DMS114 treated with DMSO at 0.1 percent for 48 hours (cell line): Measurements from ENCODE around the gene SLC22A1.
"Not testable (repeated sequence)": the region's sequence is repeated elsewhere in the genome, so short reads cannot be mapped to it uniquely, and the experiment has no call there.

Source experiments
- DNase-seq: peaks from one replicate; lab custom pipeline; 2025; ENCODE audit not compliant: unreplicated experiment; lab: John Stamatoyannopoulos, UW

Gene SLC22A1

DNA sequence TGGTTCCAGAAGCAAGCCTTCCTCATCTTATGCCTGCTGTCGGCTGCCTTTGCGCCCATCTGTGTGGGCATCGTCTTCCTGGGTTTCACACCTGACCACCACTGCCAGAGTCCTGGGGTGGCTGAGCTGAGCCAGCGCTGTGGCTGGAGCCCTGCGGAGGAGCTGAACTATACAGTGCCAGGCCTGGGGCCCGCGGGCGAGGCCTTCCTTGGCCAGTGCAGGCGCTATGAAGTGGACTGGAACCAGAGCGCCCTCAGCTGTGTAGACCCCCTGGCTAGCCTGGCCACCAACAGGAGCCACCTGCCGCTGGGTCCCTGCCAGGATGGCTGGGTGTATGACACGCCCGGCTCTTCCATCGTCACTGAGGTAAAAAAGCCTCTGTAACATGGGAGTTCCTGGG is 366 bp downstream of the SLC22A1 start:
- DNase-seq: no peak

DNA sequence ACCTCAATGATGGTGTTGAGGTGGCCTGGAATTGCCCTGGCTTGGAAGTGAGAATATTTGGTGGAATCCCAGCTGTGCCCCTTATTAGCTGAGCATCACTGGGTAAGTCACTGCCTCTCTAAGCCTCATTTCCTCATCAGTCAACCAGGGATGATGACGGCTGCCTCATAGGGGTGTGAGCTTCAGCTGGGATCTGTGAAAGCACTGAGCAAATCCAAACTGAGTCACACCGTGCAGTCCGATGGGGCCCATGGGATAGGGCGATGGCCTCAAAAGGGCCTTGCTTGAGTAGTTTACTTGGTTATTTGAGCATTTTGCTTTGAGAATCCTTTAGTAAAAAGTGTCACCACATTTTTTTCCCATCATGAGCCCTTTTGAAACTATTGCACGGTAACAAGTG is 1.1 kb downstream of the SLC22A1 start:
- no peak for DNase-seq

DNA sequence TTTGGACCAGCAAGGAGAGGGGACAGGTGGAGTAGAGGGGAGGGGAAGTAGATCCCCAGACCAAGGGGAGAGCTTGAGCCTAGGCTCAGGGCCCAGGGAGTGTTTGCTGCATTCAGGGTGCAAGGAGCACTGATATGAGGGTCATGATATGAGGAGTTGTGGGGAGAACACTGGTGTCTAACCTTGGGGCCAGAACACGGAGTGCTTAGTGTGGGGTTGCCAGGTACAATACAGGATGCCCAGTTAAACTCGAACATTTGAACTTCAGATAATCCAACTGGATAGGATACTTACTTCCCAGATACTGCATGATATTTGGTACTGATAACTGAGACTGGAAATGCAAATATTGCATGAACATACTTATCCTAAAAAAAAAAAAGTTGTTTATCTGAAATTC is 2.4 kb downstream of the SLC22A1 start:
- no peak for DNase-seq

DNA sequence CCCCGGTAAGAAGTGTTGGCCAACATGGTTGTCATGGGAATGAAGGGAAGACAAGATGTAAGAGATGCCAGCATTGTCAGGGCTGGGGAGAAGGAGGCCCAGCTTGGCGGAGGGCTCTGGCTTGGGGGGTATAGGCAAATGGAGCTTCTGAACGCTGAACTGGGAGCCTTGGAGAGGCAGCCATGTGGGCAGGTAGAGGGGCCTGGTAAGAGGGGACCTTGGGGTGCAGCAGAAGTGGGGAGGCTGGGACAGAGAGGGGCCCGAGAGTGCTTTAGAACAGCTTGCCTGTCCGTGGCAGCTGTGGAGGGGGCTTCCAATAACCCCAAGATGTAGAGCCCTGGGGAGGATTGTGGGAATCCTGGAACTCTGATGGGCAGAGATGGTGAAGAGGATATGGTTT is 3.0 kb downstream of the SLC22A1 start:
- DNase-seq: no peak

DNA sequence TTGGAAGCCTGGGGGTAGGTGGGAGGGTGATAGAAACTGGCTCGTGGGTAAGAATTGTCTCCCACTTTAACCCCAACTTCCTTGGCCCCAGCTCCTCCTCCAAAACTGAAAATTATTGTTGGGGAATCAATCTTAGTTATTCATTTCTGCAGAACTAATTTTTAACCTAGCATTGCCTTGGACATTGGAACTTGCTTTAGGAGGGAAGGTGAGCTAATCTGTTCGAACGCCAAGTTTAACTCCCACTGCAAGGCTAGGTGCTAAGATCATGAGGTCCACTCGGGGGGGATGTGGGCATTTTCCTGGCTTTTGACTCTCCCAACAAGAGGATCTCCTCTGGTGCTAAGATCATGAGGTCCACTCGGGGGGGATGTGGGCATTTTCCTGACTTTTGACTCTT is 3.5 kb downstream of the SLC22A1 start:
- not testable (repeated sequence) for DNase-seq

DNA sequence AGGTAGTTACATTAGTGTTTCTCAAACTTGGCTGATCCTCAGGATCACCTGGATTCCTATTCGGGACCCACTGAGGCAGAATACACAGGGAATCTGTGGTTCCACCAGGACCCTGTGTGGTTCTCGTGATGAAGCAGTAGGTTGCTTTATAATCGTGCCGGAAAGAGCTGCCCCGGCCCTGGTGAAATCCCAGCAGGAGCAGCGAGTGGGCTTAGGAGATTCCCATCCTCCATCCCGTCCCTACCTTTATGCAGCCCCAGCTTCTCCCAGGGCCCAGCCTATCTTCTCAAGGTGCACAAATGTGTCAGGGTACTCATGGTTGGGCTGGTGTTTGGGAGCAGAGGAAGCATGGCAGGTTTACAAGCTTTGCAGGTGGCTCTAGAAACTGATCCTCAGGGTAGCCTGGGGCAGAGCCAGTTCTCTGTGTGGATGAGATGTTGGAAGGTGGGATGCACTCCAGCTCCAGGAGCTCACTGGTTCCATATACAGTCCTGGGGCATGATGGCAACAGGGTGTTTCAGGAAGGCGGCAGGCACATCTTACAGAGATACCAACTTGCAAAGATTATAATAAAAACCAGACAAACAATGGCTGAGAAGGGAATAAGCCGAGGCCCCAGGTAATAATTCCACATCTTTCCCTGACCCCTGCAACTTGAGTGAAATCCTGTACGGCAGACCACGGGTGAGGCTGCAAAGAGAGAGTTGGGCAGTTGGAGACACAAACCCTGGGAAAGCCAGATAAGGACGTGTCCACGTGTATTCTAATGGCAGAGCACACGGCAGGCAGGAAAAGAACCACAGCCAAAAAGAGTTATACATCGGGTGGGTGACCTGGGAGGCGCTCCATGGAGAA is 5.9 kb downstream of the SLC22A1 start:
- no peak for DNase-seq

DNA sequence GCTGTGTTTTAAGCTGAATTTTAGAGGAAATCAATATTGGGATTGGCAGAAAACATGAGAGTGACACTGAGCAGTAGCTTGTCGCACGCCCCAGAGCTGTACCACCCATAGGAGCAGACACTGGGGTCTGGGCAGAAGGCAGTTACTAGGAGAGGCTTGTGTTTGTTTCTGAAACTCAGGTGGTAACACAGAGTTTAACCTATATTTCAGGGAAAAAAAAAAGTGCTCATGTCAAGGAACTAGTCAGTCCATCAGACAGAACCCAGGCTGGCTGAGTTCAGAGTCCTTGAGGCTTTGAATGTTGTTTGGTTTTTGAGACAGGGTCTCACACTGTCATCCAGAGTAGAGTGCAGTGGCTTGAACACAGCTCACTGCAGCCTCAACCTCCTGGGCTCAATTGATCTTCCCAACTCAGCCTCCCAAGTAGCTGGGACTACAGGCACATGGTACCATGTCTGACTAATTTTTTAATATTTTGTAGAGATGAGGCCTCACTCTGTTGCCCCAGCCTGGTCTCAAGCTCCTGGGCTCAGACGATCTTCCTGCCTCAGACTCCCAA is 6.6 kb downstream of the SLC22A1 start:
- DNase-seq: no peak

DNA sequence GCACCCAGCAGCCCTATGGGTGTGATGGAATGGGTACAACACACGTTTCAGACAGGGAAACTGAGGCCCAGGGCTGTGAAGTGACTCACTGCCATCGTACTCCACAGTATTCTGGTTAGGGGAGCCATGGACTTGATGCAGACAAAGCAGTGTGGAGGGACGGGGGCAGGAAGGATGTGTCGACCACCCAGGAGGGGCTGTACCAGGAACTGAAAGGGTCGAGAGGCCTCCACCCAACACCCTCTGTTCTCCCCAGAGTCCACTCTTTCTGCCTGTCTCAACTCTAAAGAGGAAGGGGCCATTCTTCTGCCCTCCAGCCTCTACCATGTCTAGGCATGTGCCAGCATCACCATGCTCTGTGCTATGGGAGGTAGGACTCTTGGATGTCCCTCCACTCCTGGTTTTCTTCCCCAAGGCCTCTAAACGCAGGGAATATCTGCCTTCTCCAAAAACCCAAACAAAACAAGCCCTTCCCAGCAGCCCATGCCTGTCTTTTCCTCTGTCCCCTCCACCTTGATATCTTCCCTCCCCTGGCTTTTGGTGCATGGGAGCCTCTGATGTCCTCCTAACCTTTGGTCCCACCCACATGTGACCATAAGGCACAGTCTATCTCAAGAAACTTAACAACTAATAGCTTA is 7.4 kb downstream of the SLC22A1 start:
- DNase-seq: no peak

DNA sequence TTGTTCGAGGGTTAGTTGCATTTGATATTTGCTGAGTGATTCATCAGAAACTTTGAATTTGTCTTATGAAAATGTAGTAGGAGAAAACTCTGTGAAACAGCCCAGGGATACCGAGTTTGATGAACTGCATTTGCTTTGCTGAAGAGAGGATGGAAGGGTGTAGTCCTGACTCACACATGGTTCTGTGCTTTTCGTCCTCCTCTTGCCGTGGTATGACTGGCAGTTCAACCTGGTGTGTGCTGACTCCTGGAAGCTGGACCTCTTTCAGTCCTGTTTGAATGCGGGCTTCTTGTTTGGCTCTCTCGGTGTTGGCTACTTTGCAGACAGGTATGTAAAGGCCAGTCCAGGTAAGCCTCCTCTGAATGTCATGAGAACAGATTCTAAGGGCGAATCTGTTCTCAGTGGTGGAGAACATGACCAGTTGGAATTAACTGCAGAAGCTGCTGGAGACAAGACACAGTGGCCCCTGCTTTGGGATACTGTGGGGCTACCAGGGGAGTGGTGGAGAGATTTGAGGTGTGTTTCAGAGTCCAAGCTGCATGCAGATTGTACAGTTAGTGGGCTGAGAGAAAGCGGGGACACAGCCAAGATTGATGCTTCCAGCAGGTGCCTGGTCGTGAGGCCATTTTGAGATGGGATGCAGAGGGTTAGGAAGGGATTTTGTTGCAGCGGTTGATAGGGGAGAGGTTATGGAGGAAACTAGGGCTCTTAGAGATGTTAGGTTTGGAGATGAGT is 8.4 kb downstream of the SLC22A1 start:
- no peak for DNase-seq

DNA sequence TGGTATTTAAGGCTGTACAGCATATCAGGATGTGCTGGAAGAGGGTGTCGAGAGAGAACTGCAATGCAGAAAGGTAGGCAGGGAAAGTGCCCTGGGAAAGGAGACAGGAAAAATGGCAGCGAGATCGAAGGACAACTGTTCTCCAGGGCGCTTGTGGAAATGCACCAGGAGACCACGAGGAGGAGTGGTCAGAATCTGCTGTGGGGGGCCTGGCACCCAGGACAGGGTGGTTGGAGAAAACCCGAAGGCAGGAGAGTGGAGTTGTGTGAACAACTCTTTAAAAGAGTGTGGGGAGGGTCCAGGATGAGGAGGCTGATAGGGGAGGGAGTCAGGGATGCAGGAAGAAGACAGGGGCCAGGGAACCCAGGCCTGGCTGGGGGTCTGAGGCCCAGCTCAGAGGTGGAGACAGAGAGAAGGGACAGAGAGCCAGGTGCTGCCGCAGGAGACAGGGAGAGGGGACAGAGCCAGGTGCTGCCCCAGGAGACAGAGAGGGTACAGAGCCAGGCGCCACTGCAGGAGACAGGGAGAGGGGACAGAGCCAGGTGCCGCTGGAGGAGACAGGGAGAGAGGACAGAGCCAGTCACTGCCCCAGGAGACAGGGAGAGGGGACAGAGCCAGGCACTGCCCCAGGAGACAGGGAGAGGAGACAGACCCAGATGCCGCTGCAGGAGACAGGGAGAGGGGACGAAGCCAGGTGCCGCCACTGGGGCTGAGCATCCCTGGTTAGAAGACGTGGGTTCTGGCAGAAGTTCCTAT is 9.3 kb downstream of the SLC22A1 start:
- no peak for DNase-seq

DNA sequence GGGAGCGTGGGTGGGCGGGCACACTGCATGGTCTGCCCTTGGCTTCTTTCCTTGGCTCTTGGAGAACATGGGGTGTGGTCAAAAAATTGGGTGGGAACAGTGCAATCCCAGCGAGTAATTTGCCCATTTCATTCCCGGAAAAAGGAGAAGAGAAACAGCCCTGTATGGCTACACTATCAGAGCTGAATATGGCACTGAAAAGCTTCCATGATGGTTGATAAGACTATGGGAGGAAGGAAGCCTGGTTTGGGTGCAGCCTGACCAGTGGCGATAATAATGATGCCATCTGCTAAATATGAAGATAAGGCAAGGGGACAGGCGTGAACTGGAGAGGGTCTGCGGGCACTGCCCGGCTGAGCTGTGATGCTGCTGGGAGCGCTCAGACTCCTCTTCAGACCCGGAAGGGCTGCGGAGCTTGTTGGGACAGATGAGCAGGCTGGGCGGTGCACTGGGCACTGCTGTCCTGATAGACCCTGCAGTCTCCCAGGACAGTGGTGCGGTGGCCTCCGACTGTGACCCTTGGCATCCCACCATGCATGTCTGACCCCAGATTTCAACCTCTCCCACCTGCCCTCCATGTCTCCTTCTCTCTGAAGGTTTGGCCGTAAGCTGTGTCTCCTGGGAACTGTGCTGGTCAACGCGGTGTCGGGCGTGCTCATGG is 10.2 kb downstream of the SLC22A1 start:
- DNase-seq: no peak

DNA sequence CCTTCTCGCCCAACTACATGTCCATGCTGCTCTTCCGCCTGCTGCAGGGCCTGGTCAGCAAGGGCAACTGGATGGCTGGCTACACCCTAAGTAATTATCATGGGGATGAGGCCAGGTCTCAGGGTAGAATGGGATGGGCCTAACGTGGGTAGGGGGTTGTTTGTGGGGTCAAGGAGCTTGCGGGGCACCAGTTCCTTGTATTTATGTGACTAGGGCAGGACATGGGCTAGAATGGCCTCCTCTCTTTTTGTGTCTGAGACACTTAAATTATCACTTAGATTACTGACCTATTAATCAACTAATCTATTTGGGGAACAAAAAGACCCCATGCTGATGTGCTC is 10.7 kb downstream of the SLC22A1 start:
- DNase-seq: no peak

DNA sequence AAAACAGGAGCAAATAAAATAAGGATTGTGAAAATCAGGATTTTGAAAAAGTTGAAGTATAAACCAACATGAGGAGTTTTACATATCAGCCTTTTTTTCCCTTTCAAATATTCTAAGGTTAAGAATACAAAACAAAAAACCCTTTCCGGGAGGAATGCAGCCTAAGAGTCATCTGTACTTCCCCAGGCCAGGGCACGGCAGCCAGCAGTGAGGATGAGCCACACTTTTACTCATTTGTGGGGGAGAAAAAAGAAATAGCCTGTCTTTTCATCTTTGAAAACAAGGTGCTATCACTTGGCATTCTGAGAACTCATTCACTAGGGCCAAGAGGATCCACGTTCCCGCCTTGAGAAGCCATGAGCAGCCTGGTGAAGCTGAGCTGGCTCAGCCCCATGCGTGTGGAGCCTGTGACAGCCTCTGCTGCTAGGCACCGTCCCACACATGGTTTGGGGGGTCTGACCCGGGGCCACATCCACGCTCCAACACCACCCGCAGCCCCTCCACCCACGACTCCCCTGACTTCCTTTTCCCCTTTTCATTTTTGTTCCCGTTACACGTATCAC is 11.2 kb downstream of the SLC22A1 start:
- no peak for DNase-seq

DNA sequence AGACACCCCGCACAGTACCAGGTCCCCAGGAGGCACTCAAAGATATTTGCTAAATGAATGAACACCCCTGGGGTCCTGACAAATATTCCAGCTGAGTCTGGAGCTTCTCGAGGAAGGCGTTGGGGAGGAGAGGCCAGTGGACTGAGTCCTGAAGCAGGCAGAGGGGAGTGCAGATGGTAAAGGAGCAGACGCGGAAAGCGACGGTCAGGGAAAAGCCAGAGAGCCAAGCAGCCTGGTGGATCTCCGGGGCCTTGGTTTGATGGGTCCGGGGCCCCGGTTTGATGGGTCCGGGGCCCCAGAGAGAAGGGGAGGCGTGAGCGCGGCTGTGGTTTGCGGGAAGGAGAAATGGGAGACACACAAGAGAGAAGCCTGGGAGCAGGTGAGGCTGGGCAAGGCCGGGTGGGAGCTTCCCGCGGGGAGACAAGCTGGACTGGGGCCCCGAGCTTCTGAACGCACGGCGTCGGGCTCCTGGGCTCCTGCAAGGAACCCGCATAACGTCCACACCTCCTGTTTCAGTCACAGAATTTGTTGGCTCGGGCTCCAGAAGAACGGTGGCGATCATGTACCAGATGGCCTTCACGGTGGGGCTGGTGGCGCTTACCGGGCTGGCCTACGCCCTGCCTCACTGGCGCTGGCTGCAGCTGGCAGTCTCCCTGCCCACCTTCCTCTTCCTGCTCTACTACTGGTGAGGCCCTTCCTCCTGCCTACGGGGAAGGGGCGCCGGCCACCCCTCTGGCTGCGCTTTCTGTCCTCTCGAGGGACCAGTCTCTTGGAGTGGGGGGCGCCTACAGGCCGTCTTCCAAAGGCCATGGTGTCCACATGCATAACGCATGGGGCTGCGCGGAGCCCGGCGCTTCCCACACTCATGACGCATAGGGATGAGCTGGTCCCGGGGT is 12.1 kb downstream of the SLC22A1 start:
- DNase-seq: no peak

DNA sequence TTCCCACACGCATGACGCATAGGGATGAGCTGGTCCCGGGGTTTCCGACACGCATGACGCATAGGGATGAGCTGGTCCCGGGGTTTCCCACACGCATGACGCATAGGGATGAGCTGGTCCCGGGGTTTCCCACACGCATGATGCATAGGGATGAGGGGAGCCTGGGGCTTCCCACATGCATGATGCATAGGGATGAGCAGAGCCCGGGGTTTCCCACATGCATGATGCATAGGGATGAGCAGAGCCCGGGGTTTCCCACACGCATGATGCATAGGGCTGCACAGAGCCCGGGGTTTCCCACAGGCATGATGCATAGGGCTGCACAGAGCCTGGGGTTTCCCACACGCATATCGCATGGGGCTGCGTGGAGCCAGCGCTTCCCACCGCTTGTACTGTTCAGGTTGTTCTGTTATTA is 12.7 kb downstream of the SLC22A1 start:
- not testable (repeated sequence) for DNase-seq

DNA sequence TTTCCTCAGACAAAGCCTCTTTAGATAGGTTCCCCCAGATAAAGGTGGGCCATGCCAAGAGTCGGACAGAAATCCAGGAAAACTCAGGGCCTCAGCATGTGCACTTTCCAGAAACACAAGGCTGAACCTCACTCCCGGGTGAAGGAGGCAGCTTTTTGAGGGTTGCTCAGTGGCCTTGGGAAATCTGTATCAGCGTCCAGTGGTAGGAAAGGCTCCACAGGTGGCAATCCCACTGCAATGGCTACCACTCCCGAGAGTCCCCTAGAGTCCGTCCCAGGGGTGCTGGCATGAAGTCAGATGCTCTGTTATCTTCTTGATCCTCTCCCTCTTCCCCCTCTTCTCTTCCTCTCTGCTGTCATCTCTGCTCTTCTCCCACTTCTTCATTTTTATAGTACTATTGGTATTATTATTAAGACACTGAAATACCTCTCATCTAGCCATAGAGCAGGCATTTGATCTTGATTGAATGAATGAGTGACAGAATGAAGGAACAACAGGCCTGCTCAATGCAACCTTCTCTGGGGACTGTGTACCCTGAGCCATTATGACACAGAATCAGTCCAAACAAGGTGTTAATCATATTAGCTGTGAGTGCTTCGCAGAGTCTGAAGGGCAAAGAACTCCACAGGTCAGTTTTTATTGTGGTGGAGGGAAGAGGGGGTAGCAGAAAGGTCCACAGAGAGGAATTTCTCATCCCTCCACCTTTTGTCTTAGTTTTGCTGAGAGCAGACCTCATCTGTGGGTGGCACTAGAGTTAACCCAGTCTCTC is 13.3 kb downstream of the SLC22A1 start:
- DNase-seq: no peak

DNA sequence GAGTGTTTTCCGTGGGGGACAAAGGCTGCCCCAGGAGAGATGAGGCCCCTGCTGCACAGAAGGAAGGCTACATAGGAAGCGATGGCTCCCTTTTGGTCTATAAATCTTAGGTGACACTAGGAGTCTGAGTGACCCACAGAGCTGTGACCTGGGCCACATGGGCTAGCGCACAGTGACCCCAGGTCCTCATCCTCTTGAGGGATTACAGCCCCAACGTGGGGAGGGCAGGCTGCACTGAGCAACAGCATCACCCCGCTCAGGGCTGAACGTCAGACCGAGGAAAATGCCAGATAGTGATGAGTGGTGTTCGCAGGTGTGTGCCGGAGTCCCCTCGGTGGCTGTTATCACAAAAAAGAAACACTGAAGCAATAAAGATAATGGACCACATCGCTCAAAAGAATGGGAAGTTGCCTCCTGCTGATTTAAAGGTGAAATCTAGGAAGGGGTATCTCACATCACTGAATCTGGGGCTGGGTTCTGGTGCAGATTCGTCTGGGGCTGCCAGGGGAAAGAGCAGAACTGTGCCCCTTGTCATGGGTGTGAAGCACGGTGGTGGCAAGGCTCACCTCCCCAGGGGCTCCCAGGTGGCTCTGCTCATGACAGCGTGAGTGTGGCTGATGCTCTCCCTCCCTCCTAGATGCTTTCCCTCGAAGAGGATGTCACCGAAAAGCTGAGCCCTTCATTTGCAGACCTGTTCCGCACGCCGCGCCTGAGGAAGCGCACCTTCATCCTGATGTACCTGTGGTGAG is 14.5 kb downstream of the SLC22A1 start:
- DNase-seq: no peak
